ENCODE data around the gene TICRR.
"Not testable (repeated sequence)": the region's sequence is repeated elsewhere in the genome, so short reads cannot be mapped to it uniquely, and the experiment has no call there.

TICRR gene, protein sequence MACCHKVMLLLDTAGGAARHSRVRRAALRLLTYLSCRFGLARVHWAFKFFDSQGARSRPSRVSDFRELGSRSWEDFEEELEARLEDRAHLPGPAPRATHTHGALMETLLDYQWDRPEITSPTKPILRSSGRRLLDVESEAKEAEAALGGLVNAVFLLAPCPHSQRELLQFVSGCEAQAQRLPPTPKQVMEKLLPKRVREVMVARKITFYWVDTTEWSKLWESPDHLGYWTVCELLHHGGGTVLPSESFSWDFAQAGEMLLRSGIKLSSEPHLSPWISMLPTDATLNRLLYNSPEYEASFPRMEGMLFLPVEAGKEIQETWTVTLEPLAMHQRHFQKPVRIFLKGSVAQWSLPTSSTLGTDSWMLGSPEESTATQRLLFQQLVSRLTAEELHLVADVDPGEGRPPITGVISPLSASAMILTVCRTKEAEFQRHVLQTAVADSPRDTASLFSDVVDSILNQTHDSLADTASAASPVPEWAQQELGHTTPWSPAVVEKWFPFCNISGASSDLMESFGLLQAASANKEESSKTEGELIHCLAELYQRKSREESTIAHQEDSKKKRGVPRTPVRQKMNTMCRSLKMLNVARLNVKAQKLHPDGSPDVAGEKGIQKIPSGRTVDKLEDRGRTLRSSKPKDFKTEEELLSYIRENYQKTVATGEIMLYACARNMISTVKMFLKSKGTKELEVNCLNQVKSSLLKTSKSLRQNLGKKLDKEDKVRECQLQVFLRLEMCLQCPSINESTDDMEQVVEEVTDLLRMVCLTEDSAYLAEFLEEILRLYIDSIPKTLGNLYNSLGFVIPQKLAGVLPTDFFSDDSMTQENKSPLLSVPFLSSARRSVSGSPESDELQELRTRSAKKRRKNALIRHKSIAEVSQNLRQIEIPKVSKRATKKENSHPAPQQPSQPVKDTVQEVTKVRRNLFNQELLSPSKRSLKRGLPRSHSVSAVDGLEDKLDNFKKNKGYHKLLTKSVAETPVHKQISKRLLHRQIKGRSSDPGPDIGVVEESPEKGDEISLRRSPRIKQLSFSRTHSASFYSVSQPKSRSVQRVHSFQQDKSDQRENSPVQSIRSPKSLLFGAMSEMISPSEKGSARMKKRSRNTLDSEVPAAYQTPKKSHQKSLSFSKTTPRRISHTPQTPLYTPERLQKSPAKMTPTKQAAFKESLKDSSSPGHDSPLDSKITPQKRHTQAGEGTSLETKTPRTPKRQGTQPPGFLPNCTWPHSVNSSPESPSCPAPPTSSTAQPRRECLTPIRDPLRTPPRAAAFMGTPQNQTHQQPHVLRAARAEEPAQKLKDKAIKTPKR (N-terminal part only)

GRCh38 chr15:89575146-89575655 lies at the start of gene TICRR:
Gene TICRR (plus strand): TSS chr15:89575469. CDS start chr15:89575587, 118 bp downstream.
- peak; percentile 26 for DNase-seq

GRCh38 chr15:89526181-89526580 lies 49.1 kb upstream of the TICRR start:
- DNase-seq = no peak

DNA sequence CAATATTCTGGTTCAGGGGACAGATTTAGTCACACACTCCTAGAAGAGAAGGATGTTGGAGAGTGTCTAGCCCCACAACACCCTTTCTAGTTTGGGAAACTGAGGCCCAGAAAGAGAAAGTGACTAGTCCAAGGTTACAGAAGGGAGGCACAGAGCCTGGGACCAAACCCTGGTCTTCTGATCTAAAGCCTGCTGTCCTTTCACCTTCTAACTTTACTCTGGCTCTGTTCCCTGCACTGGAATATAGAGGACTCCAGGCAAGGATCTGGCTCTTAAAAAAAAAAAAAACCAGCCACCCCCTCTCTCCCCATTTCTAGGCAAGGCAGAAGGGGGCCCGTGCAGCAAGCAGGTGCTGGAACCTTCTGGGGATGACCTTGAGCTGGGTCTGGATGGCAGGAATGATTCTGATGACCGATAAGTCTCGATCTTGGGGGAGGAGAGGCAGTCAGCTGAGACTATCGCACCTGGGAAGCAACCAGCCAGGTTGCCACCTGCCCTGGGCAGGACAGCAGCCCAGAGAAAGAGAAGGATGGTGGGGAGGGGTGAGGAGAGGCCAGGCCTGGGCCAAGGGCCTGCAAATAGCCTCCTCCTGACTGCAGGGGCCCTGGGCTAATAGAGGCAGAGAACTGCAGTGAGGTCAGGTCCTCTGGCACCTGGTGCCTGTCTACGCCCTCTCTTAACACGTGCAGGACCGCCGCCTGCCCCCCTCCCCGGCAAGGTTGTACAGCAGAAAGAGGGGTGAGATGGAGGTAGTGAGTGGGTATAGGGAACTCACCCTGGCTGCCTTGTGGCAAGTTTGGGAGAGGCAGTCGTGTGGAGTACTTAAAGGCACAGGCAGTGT lies 48.4 kb upstream of the TICRR start:
- DNase-seq = no peak

DNA sequence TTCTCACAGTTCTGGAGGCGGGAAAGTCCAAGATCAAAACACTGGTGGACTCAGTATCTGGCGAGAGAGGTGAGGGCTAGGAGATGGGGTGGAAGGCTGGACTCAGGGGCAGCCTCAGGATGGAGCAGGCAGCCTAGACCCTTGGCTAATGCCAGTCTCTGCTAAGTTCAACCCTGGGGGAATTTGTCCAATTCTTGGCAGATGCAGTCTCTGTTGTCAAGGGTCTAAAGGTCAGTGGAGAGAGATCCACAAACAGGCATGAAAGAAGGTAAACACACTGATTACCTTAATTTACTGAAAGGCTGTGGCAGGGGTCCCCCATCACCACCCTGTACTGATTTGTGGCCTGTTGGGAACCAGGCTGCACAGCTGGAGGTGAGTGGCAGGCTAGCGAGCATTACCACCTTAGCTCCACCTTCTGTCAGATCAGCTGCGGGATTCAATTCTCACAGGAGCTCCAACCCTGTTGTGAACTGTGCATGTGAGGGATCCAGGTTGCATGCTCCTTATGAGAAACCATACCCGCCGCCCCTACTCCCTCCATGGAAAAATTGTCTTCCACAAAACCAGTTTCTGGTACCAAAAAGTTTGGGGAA lies 46.4 kb upstream of the TICRR start:
- DNase-seq = no peak

GRCh38 chr15:89530976-89531375 lies 44.3 kb upstream of the TICRR start:
- no peak for DNase-seq

DNA sequence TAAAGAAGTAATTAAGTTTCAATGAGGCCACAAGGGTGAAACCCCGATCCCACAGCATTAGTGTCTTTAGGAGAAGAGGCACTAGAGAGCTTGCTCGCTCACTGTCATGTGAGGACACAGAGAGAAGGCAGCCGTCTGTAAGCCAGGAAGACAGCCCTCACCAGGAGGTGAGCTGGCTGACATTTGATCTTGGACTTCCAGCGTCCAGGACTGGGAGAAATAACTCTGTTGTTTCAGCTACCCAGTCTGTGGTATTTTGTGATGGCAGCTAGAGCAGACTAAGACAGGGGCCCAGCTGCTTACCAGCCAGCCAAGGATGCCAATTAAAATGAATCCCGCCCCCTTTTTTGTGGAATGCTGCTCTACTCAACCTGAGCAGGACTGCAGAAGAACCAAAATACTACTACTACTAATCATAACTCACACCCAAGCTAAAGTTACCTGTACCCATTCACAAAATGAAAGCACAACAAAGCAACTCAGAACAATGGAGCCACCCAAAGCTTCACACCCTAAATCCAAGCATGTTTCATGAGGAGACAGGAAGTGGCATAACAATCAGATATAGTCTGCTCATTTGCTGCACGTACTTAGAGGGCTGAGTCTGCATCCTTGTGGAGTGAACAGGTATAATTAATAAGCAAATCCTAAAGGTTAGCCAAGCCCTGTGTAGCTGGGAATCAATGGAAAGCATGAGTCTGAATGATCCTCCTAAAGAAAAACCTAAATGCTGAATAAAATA lies 43.3 kb upstream of the TICRR start:
- DNase-seq = no peak

GRCh38 chr15:89533861-89534544 lies 41.3 kb upstream of the TICRR start:
- DNase-seq = no peak

GRCh38 chr15:89539027-89539426 lies 36.2 kb upstream of the TICRR start:
- DNase-seq = no peak

DNA sequence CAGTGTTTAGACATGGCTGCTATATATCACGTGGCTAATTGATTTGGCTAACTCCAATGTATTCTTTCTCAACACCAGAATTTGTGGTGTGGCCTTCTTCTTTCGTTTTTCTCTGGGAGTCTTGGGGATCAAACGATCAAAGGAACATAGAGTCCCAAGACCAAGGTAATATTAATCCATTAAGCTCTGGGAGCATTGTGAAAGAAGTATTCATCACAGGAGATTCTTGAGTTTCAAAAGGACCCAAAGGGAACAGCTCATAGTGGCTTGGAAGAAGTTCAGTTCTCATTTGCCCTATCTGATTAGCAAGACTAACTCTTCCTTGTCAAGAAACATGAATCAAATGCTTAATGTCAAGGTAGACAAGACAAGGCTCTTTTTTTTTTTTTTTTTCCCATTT lies 32.9 kb upstream of the TICRR start:
- DNase-seq = no peak

- no peak for DNase-seq
Observed at GRCh38 chr15:89543389-89543788, 31.9 kb upstream of the TICRR start.

DNA sequence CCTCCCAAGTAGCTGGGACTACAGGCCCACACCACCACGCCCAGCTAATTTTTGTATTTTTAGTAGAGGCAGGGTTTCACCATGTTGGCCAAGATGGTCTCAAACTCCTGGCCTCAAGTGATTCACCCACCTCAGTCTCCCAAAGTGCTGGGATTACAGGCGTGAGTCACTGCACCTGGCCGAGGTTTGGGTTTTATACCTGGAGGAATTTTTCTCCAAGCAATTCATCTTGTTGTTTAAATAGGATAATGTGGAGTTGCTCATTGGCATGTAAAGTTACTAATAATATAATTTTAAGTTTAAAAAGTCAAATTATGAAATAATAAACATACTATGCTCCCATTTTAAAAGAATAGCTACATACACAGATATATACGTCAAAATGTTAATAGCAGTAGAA lies 26.1 kb upstream of the TICRR start:
- not testable (repeated sequence) for DNase-seq

GRCh38 chr15:89550427-89550826 lies 24.8 kb upstream of the TICRR start:
- no peak for DNase-seq

GRCh38 chr15:89551550-89551949 lies 23.7 kb upstream of the TICRR start:
- DNase-seq = no peak

GRCh38 chr15:89553632-89554031 lies 21.6 kb upstream of the TICRR start:
- no peak for DNase-seq

DNA sequence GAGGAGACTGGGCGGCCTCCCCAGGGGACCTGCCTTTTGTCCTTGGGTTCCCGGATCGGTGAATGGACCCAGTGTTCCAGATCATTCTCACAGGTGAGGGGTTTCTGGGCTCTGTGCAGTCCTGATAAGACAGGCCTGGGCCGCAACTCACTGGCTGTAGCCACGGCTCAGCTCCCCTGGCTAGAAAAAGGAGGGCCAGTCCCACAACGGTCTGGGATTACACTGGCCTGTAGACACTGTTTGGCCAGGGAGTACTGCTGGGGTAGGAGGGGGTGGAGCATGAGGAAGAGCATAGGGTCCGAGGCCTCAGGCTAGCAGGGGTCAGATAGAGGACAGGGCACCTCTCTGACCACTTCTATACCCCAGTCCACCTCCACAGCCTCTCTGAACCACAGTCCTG lies 21.0 kb upstream of the TICRR start:
- no peak for DNase-seq

GRCh38 chr15:89555768-89556167 lies 19.5 kb upstream of the TICRR start:
- no peak for DNase-seq

DNA sequence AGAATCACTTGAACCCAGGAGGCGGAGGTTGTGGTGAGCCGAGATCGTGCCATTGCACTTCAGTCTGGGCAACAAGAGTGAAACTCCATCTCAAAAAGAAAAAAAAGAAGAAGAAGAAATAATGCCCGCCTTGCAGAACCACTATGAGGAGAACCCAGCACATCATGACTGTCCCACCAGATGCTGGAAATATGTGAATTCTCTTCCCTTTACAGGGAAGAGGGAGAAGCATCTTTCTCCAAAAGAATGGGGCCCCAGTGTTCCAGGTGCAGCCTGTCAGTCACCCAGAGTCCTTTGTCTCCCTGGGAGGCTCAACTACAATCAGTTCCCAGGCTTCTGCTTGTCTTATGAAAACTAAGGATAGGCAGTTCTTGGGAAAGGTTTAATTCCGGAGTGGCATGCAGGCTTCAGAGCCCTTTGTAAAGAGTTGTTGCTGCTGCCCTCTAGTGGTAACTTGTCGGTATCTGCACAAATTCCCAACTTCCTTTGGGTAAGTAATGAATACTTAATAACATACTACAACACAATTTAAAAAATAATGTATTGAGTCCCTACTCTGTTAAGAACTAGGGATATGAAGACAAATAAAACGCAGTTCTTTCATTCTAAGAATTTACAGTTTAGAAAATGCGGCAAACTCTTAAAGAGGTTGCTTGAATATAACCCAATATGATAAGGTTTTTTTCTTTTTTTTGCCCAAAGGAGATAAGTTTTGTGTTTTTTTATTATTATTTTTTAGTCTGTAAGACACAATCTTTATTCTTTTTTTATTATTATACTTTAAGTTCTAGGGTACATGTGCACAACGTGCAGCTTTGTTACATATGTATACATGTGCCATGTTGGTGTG lies 18.6 kb upstream of the TICRR start:
- no peak for DNase-seq

- DNase-seq = no peak
Observed at GRCh38 chr15:89559769-89560264, 15.5 kb upstream of the TICRR start.

GRCh38 chr15:89566181-89566580 lies 9.1 kb upstream of the TICRR start:
- DNase-seq = no peak
